Thymus (tissue), 11 donors: Measurements from ENCODE around the gene CTNNA3. TPM values are rescaled to one million over a fixed set of nuclear protein-coding genes. Genes with fewer than 3 reads are reported as not detected.
"Not testable (repeated sequence)": the region's sequence is repeated elsewhere in the genome, so short reads cannot be mapped to it uniquely, and the experiment has no call there.

Experiments used
- DNase-seq, 9 donors: peaks; one replicate each; pipeline ENCODE4 v3.0.0-alpha.2; 2013; ENCODE audit warnings: low spot score in 9 of 9, low read depth in 6 of 9, missing footprints in 1 of 9
- H3K27ac ChIP-seq, 2 donors: one replicate each; pipeline ENCODE4 v1.5.1; 2013; ENCODE audit warnings: control low read depth in 1 of 2, low read depth in 1 of 2, low read length in 1 of 2, mild to moderate bottlenecking in 1 of 2, moderate library complexity in 1 of 2
- H3K27me3 ChIP-seq, 2 donors: one replicate each; pipeline ENCODE4 v1.5.1; 2013; ENCODE audit warnings: low read length in 1 of 2; ENCODE audit not compliant: control insufficient read depth in 2 of 2, insufficient read depth in 1 of 2
- H3K36me3 ChIP-seq, 2 donors: one replicate each; pipeline ENCODE4 v1.5.1; 2013; ENCODE audit warnings: low read length in 1 of 2, mild to moderate bottlenecking in 1 of 2, moderate library complexity in 1 of 2; ENCODE audit not compliant: control insufficient read depth in 2 of 2, insufficient read depth in 2 of 2
- H3K4me1 ChIP-seq, 2 donors: one replicate each; pipeline ENCODE4 v1.5.1; 2013; ENCODE audit warnings: low read length in 2 of 2; ENCODE audit not compliant: control insufficient read depth in 2 of 2, insufficient read depth in 2 of 2
- H3K4me3 ChIP-seq, 2 donors: one replicate each; pipeline ENCODE4 v1.5.1; 2013; ENCODE audit warnings: low read length in 2 of 2, control low read depth in 1 of 2, mild to moderate bottlenecking in 1 of 2
- H3K9me3 ChIP-seq, 2 donors: one replicate each; pipeline ENCODE4 v1.5.1; 2013; ENCODE audit warnings: low read length in 1 of 2, mild to moderate bottlenecking in 1 of 2; ENCODE audit not compliant: control insufficient read depth in 2 of 2, insufficient read depth in 1 of 2
- WGBS: extraction: QIAGEN DNeasy Blood & Tissue Kit; methylation state at CpG from one replicate; pipeline ENCODE4 v1.1.7; 2013; 5-methylcytosine and 5-hydroxymethylcytosine counted together
- polyA plus RNA-seq: library from polyadenylated mRNA; stranded (reverse); fragments of 200-250 nt; gene quantifications from one replicate; pipeline ENCODE4 v1.2.3, GENCODE V29; 2013
- total RNA-seq: library from RNA; stranded (reverse); fragments of 120-200 nt; gene quantifications from one replicate; pipeline ENCODE4 v1.2.4, GENCODE V29; 2013
- donor health status: healthy.

The CTNNA3 gene
- total and polyA plus RNA-seq, 2 donors: 0.27 to 0.28 TPM

DNA sequence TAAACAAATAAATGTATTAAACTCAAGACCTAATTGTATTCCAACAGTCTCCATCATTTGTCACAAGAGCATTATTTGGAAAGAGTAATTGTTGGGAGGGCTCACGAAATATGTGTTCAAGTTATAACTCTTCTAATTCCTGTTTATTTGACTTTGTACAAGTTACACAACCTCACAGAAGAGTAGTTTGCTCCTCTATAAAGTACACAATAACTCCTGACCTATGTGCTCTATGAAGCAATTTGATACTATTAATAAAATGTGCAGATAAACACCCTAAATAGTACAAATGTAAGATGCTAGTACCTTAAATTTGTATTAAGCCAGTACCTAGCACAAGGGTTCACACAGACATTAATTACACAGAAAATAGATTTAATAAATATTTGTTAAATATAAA is 484.3 kb downstream of the CTNNA3 start:
- no peaks in the 10 kb centered on the region for H3K4me1 ChIP-seq

GRCh38 chr10:67207923-67208322 is 488.1 kb downstream of the CTNNA3 start:
- H3K9me3 ChIP-seq, H3K4me1 ChIP-seq, H3K36me3 ChIP-seq, H3K27ac ChIP-seq, DNase-seq, H3K4me3 ChIP-seq, H3K27me3 ChIP-seq: not testable (repeated sequence)
- WGBS: 91% methylated on average over 6 of the region's 6 CpGs

More for the DNA sequence above, 484.3 kb downstream of the CTNNA3 start:
- Histone ChIP-seq H3K36me3 (no peaks in the 10 kb centered on the region), H3K9me3 (no peaks in the 10 kb centered on the region), H3K4me3 (no peak overlapping the region), H3K27me3 (no peaks in the 10 kb centered on the region), H3K27ac (no peak overlapping the region)
- DNase-seq: no peak
- 93% methylated on average over 1 of the region's 1 CpG for WGBS

DNA sequence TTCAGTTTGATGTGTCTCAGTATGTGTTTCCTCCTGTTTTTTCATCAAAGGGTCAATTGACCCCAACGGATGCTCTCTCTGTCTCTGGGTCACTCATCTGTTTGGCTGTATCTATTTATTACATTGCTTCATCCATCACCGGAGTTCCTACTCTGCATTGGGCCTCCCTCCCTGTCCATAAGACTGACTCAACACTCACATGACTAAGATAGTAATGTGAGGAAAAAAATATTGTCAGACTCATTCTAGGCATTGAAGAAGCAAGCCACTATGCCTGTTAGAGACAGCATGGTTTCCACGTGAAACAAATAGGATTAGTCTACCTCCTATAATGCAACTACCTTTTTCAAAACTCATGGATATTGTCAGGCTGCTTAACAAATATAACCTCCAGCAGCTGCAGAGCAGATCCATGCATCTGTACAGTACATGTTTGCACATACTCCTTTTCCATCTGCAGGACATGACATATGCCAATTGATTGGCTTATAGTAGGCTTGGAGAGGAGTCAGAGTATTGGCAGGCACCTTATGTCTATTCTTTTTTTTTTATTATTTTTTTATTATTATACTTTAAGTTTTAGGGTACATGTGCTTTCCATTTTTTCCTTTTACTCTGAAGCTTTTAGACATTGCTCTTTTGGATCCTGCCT is 495.0 kb downstream of the CTNNA3 start:
- DNase-seq: no peak
- H3K9me3 ChIP-seq: no peaks in the 10 kb centered on the region
- H3K4me3 ChIP-seq: no peak overlapping the region
- H3K27ac ChIP-seq: no peak overlapping the region
- no peaks in the 10 kb centered on the region for H3K4me1 ChIP-seq
- 95% methylated on average over 3 of the region's 3 CpGs for WGBS
- no peaks in the 10 kb centered on the region for H3K27me3 ChIP-seq
- H3K36me3 ChIP-seq: no peaks in the 10 kb centered on the region

DNA sequence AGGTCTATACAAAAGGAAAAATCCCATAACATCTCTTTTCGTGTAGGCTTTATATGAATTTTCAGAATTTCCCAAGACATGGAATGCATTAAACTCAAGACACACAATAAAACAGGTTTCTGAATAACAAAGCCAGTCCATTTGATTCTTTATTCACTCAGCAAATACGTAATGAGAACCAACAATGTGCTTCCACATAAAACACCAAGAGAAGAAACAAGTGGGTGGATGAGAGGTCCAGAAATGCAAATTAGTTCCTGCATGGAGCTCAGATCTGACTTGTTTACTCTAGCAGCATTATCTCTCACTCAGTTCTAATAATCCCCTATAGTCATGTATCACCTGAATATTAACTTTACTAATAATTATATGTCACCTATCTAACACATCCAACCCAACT is 520.6 kb downstream of the CTNNA3 start:
- Histone ChIP-seq H3K27me3 (no peaks in the 10 kb centered on the region), H3K4me1 (no peaks in the 10 kb centered on the region), H3K27ac (no peak overlapping the region), H3K9me3 (no peaks in the 10 kb centered on the region), H3K4me3 (no peak overlapping the region), H3K36me3 (no peaks in the 10 kb centered on the region)
- 95% methylated on average over 2 of the region's 2 CpGs for WGBS
- no peak for DNase-seq

GRCh38 chr10:67173787-67174186 is 522.2 kb downstream of the CTNNA3 start:
- no peaks in the 10 kb centered on the region for H3K27me3 ChIP-seq
- H3K36me3 ChIP-seq: no peaks in the 10 kb centered on the region
- H3K4me1 ChIP-seq: no peaks in the 10 kb centered on the region
- H3K9me3 ChIP-seq: no peaks in the 10 kb centered on the region
- H3K27ac ChIP-seq: no peak overlapping the region
- H3K4me3 ChIP-seq: no peak overlapping the region
- DNase-seq: no peak

DNA sequence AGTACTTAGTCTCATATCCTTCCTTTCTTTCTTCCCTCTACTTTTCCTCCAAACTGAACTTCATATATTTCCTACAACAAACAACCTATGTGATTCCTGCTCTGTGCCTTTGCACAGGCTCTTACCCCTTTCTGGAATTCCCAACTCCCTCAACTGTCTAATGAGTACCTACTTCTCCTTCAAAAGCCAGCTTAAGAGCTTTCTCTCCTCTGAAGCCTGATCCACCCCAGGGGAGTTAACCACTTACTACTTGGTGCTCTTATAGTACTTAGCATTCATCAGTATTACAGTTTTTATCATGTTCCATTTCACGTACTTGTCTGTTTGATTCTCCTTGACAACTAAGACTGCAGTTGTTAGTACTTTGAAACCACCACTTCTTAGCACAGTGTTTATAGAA is 524.0 kb downstream of the CTNNA3 start:
- no peaks in the 10 kb centered on the region for H3K4me1 ChIP-seq
- WGBS: 100% methylated on average over 1 of the region's 1 CpG
- H3K27ac ChIP-seq: no peak overlapping the region

DNA sequence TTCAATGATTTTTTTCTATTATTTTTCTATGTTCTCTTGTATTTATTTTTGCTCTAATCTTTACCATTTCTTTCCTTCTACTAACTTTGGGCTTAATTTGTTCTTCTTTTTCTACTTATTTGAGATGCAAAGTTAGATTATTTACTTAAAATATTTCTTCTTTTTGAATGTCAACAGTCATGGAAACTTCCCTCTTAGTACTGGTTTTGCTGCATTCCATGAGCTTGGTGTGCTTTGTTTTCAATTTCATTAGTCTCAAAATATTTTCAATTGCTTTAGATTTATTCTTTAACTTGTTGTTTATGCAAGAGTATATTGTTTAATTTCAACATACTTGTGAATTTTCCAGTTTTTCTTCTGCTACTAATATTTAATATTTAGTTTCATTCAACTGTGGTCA is 539.8 kb downstream of the CTNNA3 start:
- H3K4me1 ChIP-seq: no peaks in the 10 kb centered on the region
- no peaks in the 10 kb centered on the region for H3K36me3 ChIP-seq
- no peak for DNase-seq
- no peak overlapping the region for H3K27ac ChIP-seq
- no peak overlapping the region for H3K4me3 ChIP-seq
- H3K9me3 ChIP-seq: peaks cover 0 to 5% of the 10 kb centered on the region in 2 donors
- H3K27me3 ChIP-seq: no peaks in the 10 kb centered on the region

More for the DNA sequence above, 524.0 kb downstream of the CTNNA3 start:
- H3K9me3 ChIP-seq: no peaks in the 10 kb centered on the region
- H3K4me3 ChIP-seq: no peak overlapping the region
- no peak for DNase-seq
- no peaks in the 10 kb centered on the region for H3K27me3 ChIP-seq
- no peaks in the 10 kb centered on the region for H3K36me3 ChIP-seq

GRCh38 chr10:67151471-67151870 is 544.5 kb downstream of the CTNNA3 start:
- DNase-seq: no peak
- H3K27me3 ChIP-seq: no peaks in the 10 kb centered on the region
- no peaks in the 10 kb centered on the region for H3K4me1 ChIP-seq
- no peak overlapping the region for H3K4me3 ChIP-seq
- WGBS: 70% methylated on average over 2 of the region's 2 CpGs
- no peaks in the 10 kb centered on the region for H3K36me3 ChIP-seq
- H3K9me3 ChIP-seq: no peaks in the 10 kb centered on the region
- no peak overlapping the region for H3K27ac ChIP-seq

DNA sequence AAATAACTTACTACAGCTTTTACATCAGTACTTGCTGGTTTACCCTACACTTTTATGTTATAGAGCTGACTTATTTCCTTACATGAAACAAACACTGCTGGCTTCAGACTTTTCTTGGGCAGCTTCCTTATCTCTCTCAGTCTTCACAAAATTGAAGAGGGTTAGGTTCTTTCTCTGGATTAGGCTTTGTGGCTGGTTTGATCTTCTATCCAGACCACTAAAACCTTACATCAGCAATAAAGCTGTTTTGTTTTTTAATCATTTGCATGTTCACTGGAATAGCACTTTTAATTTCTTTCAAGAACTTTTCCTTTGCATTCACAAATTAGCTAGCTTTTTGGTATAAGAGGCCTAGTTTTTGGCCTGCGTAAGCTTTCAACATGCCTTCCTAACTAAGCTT is 551.5 kb downstream of the CTNNA3 start:
- no peak for DNase-seq
- Histone ChIP-seq H3K4me3 (no peak overlapping the region), H3K4me1 (no peaks in the 10 kb centered on the region), H3K9me3 (no peaks in the 10 kb centered on the region), H3K27ac (no peak overlapping the region), H3K36me3 (no peaks in the 10 kb centered on the region), H3K27me3 (no peaks in the 10 kb centered on the region)
- 42% methylated on average over 1 of the region's 1 CpG for WGBS

GRCh38 chr10:67141300-67141699 is 554.7 kb downstream of the CTNNA3 start:
- DNase-seq: no peak
- H3K27me3 ChIP-seq: no peaks in the 10 kb centered on the region
- H3K9me3 ChIP-seq: no peaks in the 10 kb centered on the region
- H3K4me1 ChIP-seq: no peaks in the 10 kb centered on the region
- H3K27ac ChIP-seq: no peak overlapping the region
- no peak overlapping the region for H3K4me3 ChIP-seq
- 97% methylated on average over 6 of the region's 6 CpGs for WGBS
- H3K36me3 ChIP-seq: no peaks in the 10 kb centered on the region
